CD4-positive, alpha-beta T cell treated with Interleukin-17A for 4 hours (primary cell): ENCODE measurements around the gene GOLGA7B.

ENCODE experiments used
- DNase-seq: peaks from one replicate; pipeline ENCODE4 v3.0.0-alpha.2; 2020; ENCODE audit warnings: mixed read lengths

GOLGA7B gene

DNA sequence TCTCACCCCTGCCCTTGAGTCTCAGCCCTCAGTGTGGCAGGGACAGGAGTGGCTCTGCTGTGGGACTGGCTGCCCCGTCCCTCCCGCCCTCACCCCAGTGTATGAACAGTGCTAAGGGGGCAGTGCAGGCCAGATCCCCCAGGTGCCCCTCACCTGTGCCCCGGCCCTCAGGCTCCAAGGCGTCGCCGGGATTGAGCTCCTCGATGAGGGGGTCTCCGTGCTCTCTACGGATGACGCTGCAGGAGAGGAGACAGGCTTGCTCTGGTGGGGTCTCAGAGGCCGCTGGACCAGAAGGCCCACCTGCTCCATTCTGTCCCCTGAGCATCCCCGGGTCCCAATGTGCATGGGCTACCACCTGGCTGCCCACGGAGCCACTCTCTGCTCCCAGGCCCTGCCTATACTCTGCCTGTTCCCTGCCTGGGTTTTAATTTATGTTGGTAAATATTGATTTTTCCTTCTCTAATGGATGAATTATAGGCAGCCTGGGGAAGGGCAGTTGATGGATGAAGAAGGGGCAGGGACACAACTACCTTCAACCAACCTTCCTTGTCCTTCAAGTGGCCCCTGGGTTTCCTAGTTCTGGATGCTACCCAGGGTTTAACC is 47.2 kb downstream of the GOLGA7B start:
- no peak for DNase-seq

DNA sequence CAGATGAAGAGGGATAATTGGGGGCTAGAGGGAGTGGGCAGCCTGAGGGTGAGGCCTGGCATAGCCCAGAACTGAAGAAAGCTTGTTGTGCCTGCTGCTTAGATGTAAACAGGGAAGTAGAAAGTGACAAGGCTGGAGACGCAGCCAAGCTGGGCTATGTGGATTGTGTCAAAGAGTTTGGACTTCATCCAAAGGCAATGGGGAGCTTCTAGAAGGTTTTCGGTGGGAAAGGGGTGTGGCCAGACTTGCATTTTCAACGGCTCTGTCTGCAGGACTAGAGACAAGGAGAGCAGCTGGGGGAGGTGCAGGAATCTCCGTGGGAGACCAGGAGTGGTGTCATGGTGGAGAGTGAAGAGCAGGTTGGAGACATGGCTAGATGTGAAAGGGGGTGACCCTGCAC is 48.8 kb downstream of the GOLGA7B start:
- DNase-seq = no peak

DNA sequence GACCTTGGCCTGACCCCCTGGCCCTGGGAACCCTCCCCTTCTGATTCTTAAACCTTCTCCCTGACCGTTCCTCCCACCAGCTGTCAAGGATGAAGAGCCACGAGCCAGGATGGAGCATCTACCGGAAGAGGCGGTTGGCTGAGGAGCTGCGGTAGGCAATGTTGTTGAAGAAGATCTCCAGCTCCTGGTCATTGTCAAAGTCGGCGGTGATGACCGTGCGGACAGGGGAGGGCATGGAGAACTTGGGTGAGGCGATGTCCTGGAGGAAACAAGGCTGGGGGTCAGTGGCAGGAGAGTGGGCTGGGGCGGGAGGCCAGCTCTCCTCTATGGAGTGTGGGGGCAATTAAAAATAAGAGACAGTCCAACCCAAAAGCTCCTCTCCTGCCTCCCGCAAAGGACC is 51.7 kb downstream of the GOLGA7B start:
- no peak for DNase-seq

- DNase-seq = no peak
Measured at GRCh38 chr10:97903128-97904017, 53.7 kb downstream of the GOLGA7B start.

DNA sequence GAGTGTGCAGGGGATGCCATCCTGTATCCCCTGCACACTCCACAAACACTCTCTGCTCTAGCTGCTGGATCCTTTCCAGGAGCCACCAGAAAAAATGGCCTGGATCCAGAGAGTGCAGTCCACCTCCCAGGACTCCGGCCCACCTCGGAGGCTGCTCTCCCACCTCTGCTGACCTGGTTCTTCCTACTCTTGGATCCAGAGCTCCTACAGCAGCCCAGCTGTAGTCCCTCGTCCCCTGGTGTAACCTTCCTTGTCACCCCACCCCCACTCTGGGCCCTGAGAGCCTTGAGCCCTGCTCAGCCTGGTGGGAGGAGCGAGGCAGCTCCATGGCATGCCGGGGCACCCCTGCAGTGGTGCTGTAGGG is 54.4 kb downstream of the GOLGA7B start:
- no peak for DNase-seq

GRCh38 chr10:97904576-97904975 is 54.9 kb downstream of the GOLGA7B start:
- DNase-seq = no peak

GRCh38 chr10:97905276-97905675 is 55.6 kb downstream of the GOLGA7B start:
- DNase-seq = no peak

DNA sequence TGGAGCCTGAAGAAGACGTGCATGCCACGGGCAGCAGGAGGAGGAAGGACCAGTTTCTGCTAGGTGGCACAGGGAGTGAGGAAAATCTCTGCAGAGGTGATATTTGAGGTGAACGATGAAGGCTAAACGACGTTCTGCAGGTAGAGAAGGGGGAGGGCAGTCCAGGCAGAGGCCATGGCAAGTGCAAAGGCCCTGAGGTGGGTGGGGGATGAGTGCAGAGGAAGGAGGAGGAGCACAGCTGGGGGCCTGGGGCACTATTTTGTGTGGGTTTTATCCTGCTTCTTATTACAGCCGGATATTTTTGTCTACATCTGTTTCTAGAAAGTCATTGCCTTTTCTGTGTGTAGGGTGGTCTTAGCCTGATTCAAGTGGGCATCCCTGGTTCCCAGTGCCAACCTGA is 57.6 kb downstream of the GOLGA7B start:
- no peak for DNase-seq

DNA sequence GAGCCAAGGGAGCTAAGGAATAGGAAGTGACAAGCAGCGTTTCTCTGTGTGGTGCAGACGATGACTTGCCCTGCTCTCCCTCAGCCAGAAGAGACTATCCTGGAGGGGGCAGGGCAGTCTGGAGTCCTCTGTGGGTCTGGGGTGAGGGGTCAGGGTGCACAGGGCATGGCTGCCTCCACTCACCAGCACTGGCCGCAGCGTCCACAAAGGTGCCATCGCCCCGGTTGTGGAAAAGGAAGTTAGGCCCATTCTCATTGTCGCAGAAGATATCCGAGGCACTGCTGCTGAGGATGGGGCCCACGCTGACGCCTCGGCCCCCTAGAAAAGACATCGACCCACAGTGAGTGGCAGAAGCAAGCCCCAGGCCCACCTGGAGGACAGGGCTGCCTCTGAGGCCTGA is 58.2 kb downstream of the GOLGA7B start:
- DNase-seq = no peak

DNA sequence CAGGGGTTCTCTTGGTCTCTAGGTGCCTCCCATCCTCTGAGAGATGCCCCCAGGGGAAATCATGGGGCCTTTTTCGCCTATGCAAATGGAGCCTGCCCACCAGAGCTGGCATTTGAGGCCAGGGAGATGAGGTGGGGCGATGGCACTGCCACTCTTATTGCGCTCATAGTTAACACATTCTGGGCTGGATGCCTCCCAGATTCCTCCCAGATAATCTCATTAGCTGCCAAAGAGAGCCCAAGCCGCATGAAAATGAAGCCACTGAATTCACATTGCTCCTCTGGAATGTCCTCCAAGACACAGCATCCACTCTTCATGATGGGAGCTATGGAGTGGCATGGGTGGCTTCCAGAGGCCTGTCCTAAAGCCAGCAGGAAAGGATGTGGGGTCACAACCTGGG is 61.0 kb downstream of the GOLGA7B start:
- DNase-seq = no peak

- no peak for DNase-seq
Measured at GRCh38 chr10:97911217-97911616, 61.6 kb downstream of the GOLGA7B start.

DNA sequence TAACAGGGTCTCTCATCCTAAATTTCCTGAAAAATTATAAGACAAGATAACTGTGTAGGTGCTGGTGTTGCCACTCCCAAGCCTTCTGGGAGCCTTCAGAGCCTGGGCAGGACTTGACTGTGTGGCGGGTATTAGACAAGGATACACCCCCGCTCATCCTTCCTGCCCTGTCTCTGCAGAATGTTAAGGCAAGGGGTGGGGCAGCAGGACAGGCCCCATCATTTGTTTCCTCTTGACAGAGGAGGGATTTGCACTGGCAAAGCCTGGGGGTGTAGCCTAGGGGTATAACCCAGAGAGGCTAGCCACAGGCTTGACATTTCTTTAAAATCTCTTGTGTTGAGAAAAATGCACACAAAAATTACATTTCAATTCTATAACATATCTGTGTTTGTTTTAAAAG is 63.5 kb downstream of the GOLGA7B start:
- no peak for DNase-seq

DNA sequence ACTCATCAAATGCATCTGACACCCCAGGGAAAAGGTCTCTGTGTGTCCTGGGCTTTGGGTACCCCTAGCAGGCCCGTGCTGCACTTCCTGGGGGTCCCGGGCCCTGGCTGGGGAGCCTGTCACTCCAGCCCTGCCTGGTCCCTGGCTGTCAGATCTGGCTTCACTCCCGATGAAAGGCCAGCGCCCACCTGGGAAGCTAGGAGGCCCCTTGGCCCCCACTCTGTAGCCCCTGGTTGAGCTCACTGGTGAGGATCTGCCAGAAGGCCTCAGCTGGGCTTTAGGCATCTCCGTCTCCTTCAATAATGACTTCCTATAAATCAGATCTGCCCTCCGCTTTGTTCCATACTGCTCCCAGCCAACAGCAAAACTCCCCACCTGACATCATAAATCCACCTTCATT is 64.0 kb downstream of the GOLGA7B start:
- no peak for DNase-seq

DNA sequence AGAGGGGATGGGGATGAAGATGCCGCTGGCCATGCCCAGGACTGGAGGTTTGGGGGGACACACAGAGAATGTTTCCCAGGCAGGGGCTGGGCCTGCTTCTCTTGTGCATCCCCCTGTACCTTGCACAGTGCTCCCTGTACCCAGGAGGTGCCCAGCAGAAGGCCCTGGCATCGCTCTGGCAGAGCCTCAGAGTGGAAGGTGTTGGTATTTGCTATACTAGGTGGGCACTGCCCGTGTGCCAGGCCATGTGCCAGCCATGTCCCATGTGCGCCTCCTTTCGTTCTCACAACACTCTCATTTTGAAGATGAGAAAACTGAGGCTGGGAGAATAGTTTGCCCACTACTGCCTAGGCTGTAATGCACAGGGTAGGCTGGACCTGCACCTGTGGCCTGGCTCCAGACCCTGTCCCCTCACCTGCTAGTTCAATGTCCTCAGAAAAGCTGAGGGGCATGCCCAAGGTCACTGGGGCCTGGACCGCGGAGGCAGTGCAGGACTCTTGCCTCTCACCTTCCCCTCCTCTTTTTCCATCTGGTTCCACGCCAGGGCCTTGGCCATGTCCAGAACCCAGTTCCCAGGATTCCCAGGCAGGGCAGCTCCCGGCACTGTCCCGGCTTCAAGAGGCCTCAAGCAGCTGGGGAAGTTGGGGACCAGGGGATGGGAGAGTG is 64.7 kb downstream of the GOLGA7B start:
- DNase-seq = no peak

DNA sequence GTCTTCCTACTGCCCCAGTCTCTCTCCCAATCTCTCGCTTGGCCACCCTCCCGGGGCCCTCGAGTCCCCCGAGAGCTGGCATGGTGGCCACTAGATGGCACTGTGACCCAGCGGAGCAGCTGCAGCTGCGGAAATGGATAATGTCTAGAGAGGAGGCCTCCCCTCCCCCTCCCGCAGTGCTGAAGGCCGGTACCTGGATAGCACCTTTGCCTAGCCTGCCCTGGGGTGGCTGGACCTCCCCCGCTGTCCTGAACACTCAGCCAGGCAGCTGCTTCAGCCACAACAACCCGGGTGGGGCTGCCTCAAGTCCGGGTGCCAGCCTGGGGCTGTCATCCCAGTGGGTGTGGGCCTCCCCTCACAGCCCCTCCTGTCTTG is 65.2 kb downstream of the GOLGA7B start:
- peak; percentile 80 for DNase-seq

GRCh38 chr10:97915346-97916131 is 65.9 kb downstream of the GOLGA7B start:
- DNase-seq = no peak

DNA sequence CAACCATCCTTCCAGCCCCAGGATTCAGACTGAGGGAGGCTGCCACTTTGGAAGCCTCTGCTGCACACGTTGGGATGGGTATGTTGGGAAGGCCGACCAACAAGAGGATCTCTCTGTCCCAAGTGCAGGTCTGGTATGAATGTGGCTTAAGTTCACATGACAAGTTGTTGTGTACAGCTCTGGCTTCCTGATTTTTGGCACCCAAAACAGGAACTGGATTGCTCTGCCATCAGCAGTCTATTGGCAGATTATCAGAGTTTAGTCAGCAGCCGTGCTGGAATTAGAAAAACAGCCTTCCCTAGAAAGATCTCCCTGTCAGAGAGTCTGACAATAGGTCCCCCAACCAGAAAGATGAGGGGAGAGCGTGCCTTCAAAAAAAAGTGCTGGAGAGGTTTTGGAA is 66.9 kb downstream of the GOLGA7B start:
- DNase-seq = no peak

DNA sequence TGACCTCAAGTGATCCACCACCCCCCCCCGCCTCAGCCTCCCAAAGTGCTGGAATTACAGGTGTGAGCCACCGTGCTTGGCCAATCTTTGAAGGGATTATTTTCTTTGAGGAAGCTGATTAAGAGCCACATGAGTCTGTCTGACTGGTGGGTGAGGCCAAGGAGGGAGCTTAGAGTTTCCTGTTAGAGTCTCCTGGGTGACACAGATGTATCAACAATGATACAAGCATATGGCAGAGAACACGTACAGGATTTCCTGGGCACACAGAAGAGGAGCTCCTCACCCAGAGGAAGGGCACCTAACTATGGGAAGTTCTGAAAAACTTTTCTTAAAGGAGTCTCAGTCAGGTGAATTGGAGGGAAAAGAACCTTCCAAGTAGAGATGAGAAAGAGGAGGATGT is 69.4 kb downstream of the GOLGA7B start:
- no peak for DNase-seq

DNA sequence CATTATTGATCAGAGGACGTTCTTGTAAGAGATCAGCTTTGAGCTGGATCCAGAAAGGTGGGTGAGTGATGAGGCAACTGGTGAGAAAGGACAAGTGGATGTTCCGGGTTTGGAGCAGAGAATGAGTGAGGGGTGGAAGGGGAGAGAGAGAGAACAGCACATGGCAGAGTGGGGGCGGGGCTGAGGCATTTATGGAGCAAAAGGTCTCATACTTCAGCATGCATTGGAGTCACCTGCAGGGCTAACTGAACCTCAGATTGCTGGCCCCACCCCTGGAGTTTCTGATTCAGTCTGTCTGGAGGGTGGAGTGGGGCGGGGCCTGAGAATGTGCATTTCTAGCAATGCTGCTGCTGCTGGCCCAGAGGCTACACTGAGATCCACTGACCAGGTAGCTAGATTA is 71.2 kb downstream of the GOLGA7B start:
- DNase-seq = no peak
